ENCODE data around the gene TSLP. TPM values are rescaled to one million over a fixed set of nuclear protein-coding genes. Genes with fewer than 3 reads are reported as not detected.

Gene TSLP
- total and polyA plus RNA-seq, 2 of the 8 experiments (the other 6 are each of a cell fraction or from before 2014, with no cell fraction given), result 0.39 to 1.9 TPM

DNA sequence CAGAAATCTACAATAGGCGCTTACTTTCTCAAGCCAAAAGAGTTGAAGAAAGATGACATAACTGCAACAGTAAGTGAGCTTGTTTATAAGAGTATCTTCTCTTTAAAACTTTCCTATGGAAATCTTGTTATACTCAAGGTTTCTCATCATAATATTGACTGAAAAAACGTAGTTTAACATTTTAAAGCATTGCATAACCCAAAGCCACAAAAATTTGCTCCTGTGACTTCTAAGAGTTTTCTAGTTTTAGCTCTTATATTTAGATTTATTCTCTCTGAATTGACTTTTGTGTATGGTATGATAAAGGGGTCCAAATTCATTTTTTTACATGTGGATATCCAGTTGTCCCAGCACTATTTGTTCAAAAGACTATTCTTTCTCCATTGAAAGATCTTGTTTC is 35.9 kb downstream of the TSLP start:
- 95% methylated on average over 2 of the region's 2 CpGs; no CpG with 5 or more reads in 1 of the 2 experiments for WGBS, 2 experiments (ENCODE audit: extremely low coverage in 1 of 2, insufficient coverage in 1 of 2, insufficient read length in 1 of 2, insufficient replicate concordance in 2 of 2, low coverage in 1 of 2, low lambda C conversion rate in 2 of 2, missing lambda C conversion rate in 1 of 2)
- H3K4me3 ChIP-seq (ENCODE audit: extremely low read depth in 1 of 4, insufficient read depth in 2 of 4, low read depth in 3 of 4, low read length in 4 of 4), result no peak overlapping the region
- H3K9me3 ChIP-seq (ENCODE audit: insufficient read depth in 2 of 2, low read depth in 1 of 2, low read length in 1 of 2), result no peaks in the 10 kb centered on the region
- no peak overlapping the region for H3K9ac ChIP-seq (replicated peaks in 1 of 4; ENCODE audit: extremely low read depth in 1 of 4, low read depth in 3 of 4, low read length in 3 of 4)
- H2BK12ac ChIP-seq (ENCODE audit: low read depth, low read length), result no peak overlapping the region
- H2AK5ac ChIP-seq (ENCODE audit: low read depth, low read length), result no peak overlapping the region
- no peaks in the 10 kb centered on the region for H3K23me2 ChIP-seq (ENCODE audit: low read depth, low read length)
- H3K4me1 ChIP-seq (replicated peaks in 1 of 4; ENCODE audit: control insufficient read depth in 3 of 4, insufficient read depth in 4 of 4, low read length in 3 of 4), result no peaks in the 10 kb centered on the region
- H4K20me1 ChIP-seq (replicated peaks in 1 of 2; ENCODE audit: control insufficient read depth in 1 of 2, insufficient read depth in 2 of 2, low read length in 2 of 2), result no peaks in the 10 kb centered on the region
- H4K5ac ChIP-seq (ENCODE audit: insufficient read length, low read depth, low read length), result no peak overlapping the region
- H4K8ac ChIP-seq (ENCODE audit: extremely low read depth, insufficient read depth, low read length), result no peak overlapping the region
- CTCF ChIA-PET (ENCODE audit: partially characterized antibody), result interaction anchor here (1.0 kb wide), 1 partner anchor 349 kb away, joined by 3 read pairs; no protein-coding TSS in a partner anchor
- no peak overlapping the region for H2BK20ac ChIP-seq (ENCODE audit: low read length)
- no peak overlapping the region for H3K14ac ChIP-seq (ENCODE audit: insufficient read length)
- H2BK15ac ChIP-seq (ENCODE audit: low read length), result no peak overlapping the region
- no peak overlapping the region for H2BK5ac ChIP-seq (ENCODE audit: low read depth, low read length)
- no peak overlapping the region for H3K18ac ChIP-seq (ENCODE audit: extremely low read depth, low read length)
- no peaks in the 10 kb centered on the region for H3K27me3 ChIP-seq (replicated peaks in 1 of 4; ENCODE audit: control insufficient read depth in 3 of 4, extremely low read depth in 1 of 4, insufficient read depth in 3 of 4, low read length in 3 of 4)
- DNase-seq (ENCODE audit: low read depth in 1 of 2, low spot score in 2 of 2), result no peak
- no peak overlapping the region for H2BK120ac ChIP-seq (replicated peaks; ENCODE audit: low read depth, low read length)
- H3K56ac ChIP-seq (replicated peaks; ENCODE audit: insufficient read length, low read depth, low read length), result no peak overlapping the region
- no peak overlapping the region for H3K23ac ChIP-seq (ENCODE audit: insufficient read length)
- H3K27ac ChIP-seq (ENCODE audit: low read depth, low read length), result no peak overlapping the region
- POLR2A ChIA-PET (ENCODE audit: partially characterized antibody), result interaction anchor here (2.6 kb wide), 1 partner anchor 14 kb away, joined by 5 read pairs; no protein-coding TSS in a partner anchor
- H3K79me1 ChIP-seq (ENCODE audit: low read depth, low read length), result no peaks in the 10 kb centered on the region
- no peak overlapping the region for H3K4ac ChIP-seq (replicated peaks; ENCODE audit: insufficient read length, low read depth, low read length)
- H2AFZ ChIP-seq (ENCODE audit: low read length), result no peak overlapping the region
- no peak for FAIRE-seq
- H4K91ac ChIP-seq (replicated peaks; ENCODE audit: insufficient read length, low read length), result no peak overlapping the region
- no peak overlapping the region for H3K4me2 ChIP-seq (ENCODE audit: insufficient read depth in 1 of 2, low read depth in 2 of 2, low read length in 2 of 2)
- H3K79me2 ChIP-seq (ENCODE audit: control insufficient read depth in 1 of 2, insufficient read depth in 2 of 2, low read length in 2 of 2), result no peaks in the 10 kb centered on the region
- H3K36me3 ChIP-seq (ENCODE audit: control insufficient read depth in 2 of 4, insufficient read depth in 4 of 4, low read length in 3 of 4), result peaks cover 12 to 94% (median 52%) of the 10 kb centered on the region in 4 experiments
- no peak for TF ChIP-seq SRF (IDR thresholded peaks at IDR 0.05; ENCODE audit: low read depth, low read length)
- TF ChIP-seq, protein P1, sequence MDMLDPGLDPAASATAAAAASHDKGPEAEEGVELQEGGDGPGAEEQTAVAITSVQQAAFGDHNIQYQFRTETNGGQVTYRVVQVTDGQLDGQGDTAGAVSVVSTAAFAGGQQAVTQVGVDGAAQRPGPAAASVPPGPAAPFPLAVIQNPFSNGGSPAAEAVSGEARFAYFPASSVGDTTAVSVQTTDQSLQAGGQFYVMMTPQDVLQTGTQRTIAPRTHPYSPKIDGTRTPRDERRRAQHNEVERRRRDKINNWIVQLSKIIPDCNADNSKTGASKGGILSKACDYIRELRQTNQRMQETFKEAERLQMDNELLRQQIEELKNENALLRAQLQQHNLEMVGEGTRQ (IDR thresholded peaks at IDR 0.05; ENCODE audit: low read length), result no peak
- no peak for TF ChIP-seq KDM4A (IDR thresholded peaks at IDR 0.05; ENCODE audit: low read depth, low read length, severe bottlenecking)
- no peak for TF ChIP-seq JUND (IDR thresholded peaks at IDR 0.05; ENCODE audit: low read length)
- TF ChIP-seq ZNF274 (IDR thresholded peaks at IDR 0.05; ENCODE audit: borderline replicate concordance, extremely low read depth, low read length), result no peak
- no peak for TF ChIP-seq CHD1 (IDR thresholded peaks at IDR 0.05; ENCODE audit: low read depth, low read length)
- TF ChIP-seq POU5F1 (IDR thresholded peaks at IDR 0.05; ENCODE audit: low read depth, low read length), result no peak
- TF ChIP-seq BRCA1 (IDR thresholded peaks at IDR 0.05; ENCODE audit: low read depth, low read length), result no peak
- TF ChIP-seq CTBP2 (IDR thresholded peaks at IDR 0.05; ENCODE audit: borderline replicate concordance, insufficient read depth, insufficient read length, low read length), result no peak
- no peak for TF ChIP-seq POLR2AphosphoS5 (IDR thresholded peaks at IDR 0.05; ENCODE audit: low read depth, low read length)
- TF ChIP-seq, protein P2, sequence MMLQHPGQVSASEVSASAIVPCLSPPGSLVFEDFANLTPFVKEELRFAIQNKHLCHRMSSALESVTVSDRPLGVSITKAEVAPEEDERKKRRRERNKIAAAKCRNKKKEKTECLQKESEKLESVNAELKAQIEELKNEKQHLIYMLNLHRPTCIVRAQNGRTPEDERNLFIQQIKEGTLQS (IDR thresholded peaks at IDR 0.05; ENCODE audit: insufficient read depth, low read depth, low read length), result no peak
- TF ChIP-seq, protein P3, sequence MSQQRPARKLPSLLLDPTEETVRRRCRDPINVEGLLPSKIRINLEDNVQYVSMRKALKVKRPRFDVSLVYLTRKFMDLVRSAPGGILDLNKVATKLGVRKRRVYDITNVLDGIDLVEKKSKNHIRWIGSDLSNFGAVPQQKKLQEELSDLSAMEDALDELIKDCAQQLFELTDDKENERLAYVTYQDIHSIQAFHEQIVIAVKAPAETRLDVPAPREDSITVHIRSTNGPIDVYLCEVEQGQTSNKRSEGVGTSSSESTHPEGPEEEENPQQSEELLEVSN (IDR thresholded peaks at IDR 0.05), result no peak
- TF ChIP-seq SP2 (IDR thresholded peaks at IDR 0.05; ENCODE audit: low read length), result no peak
